ENCODE results near the gene SORCS2. TPM values are rescaled to one million over a fixed set of nuclear protein-coding genes. Genes with fewer than 3 reads are reported as not detected.

SORCS2 gene
- total and polyA plus RNA-seq, 2 of the 8 experiments (the other 6 are each of a cell fraction or from before 2014, with no cell fraction given), result 0.36 to 1.8 TPM

DNA sequence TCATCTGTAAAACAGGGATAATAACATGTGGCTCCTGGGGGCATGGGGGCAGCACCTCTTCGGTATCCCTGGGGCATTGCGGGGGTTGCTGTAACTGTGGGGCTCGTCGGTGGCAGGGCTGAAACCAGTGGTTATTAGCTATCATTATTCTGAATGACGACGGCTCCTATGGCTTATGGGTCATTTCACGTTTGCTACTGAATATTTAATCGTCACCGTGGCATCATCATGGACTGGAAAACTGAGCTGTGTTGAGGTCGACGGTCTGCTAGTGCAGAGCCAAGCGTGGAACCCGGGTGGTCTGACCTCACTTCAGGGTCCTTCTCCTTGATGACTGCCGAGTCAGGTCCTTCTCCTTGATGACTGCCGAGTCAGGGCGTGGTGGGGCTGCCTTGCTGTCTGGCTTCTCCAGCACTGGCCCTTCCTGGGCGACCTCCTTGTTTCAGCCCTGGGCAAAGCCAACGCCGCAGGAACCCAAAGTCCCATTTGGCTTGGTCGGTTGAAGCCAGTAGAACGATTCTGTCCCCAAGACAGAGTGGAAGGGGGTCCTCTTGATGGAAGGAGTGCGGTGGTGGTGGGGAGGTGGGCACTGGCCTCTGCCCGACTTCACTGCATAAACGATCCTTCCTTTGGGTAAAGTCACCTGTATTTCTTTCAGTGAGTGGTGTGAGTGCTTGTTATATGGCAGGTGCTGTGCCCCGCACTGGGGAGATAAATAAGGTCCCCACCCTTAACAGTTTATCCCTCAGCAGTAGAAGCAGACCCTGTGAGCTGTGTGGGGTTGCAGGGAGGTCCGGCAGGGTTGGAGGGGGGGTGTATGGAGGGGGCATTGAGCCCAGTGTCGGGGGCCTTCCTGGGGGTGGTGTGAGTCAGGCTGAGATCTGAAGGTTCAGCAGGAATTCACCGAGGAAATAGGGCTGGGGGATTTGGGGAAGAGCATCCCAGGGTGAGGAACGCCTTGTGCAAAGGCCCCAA lies 201.6 kb downstream of the SORCS2 start:
- Histone ChIP-seq H2BK15ac (ENCODE audit: low read length) (no peak overlapping the region), H2BK120ac (replicated peaks; ENCODE audit: low read depth, low read length) (no peak overlapping the region), H3K79me1 (ENCODE audit: low read depth, low read length) (no peaks in the 10 kb centered on the region), H3K79me2 (ENCODE audit: control insufficient read depth in 1 of 2, insufficient read depth in 2 of 2, low read length in 2 of 2) (no peaks in the 10 kb centered on the region), H3K4me2 (ENCODE audit: insufficient read depth in 1 of 2, low read depth in 2 of 2, low read length in 2 of 2) (no peak overlapping the region), H3K4ac (replicated peaks; ENCODE audit: insufficient read length, low read depth, low read length) (no peak overlapping the region), H3K14ac (ENCODE audit: insufficient read length) (no peak overlapping the region), H2AFZ (ENCODE audit: low read length) (no peak overlapping the region), H3K27ac (ENCODE audit: low read depth, low read length) (no peak overlapping the region), H3K9me3 (ENCODE audit: insufficient read depth in 2 of 2, low read depth in 1 of 2, low read length in 1 of 2) (no peaks in the 10 kb centered on the region), H2BK12ac (ENCODE audit: low read depth, low read length) (no peak overlapping the region), H3K18ac (ENCODE audit: extremely low read depth, low read length) (no peak overlapping the region), H4K91ac (replicated peaks; ENCODE audit: insufficient read length, low read length) (no peak overlapping the region), H3K27me3 (replicated peaks in 1 of 4; ENCODE audit: control insufficient read depth in 3 of 4, extremely low read depth in 1 of 4, insufficient read depth in 3 of 4, low read length in 3 of 4) (0 out of 7 replicates have a peak, but pooled peaks cover 0 to 1% (median 0%) of the 10 kb centered on the region in 4 experiments), H3K36me3 (ENCODE audit: control insufficient read depth in 2 of 4, insufficient read depth in 4 of 4, low read length in 3 of 4) (no peaks in the 10 kb centered on the region), H4K20me1 (replicated peaks in 1 of 2; ENCODE audit: control insufficient read depth in 1 of 2, insufficient read depth in 2 of 2, low read length in 2 of 2) (no peaks in the 10 kb centered on the region), H2BK20ac (ENCODE audit: low read length) (no peak overlapping the region), H3K4me3 (ENCODE audit: extremely low read depth in 1 of 4, insufficient read depth in 2 of 4, low read depth in 3 of 4, low read length in 4 of 4) (no peak overlapping the region), H3K4me1 (replicated peaks in 1 of 4; ENCODE audit: control insufficient read depth in 3 of 4, insufficient read depth in 4 of 4, low read length in 3 of 4) (no peaks in the 10 kb centered on the region), H3K56ac (replicated peaks; ENCODE audit: insufficient read length, low read depth, low read length) (no peak overlapping the region), H4K8ac (ENCODE audit: extremely low read depth, insufficient read depth, low read length) (no peak overlapping the region; the same call in 1 of the 2 replicates), H3K23ac (ENCODE audit: insufficient read length) (no peak overlapping the region), H3K23me2 (ENCODE audit: low read depth, low read length) (no peaks in the 10 kb centered on the region), H4K5ac (ENCODE audit: insufficient read length, low read depth, low read length) (no peak overlapping the region), H2BK5ac (ENCODE audit: low read depth, low read length) (no peak overlapping the region), H2AK5ac (ENCODE audit: low read depth, low read length) (no peak overlapping the region), H3K9ac (replicated peaks in 1 of 4; ENCODE audit: extremely low read depth in 1 of 4, low read depth in 3 of 4, low read length in 3 of 4) (no peak overlapping the region)
- ChIA-PET POLR2A (ENCODE audit: partially characterized antibody) (no interaction called here), CTCF (ENCODE audit: partially characterized antibody) (interaction anchor here (0.6 to 1.9 kb wide), 4 partner anchors 24 to 257 kb away, joined by 3 to 6 read pairs (median 4); no protein-coding TSS in a partner anchor)
- 86% methylated on average over 26 of the region's 29 CpGs; no CpG with 5 or more reads in 1 of the 2 experiments for WGBS, 2 experiments (ENCODE audit: extremely low coverage in 1 of 2, insufficient coverage in 1 of 2, insufficient read length in 1 of 2, insufficient replicate concordance in 2 of 2, low coverage in 1 of 2, low lambda C conversion rate in 2 of 2, missing lambda C conversion rate in 1 of 2)
- FAIRE-seq, result no peak
- peak in 1 of 2 experiments; percentile 44 for DNase-seq (ENCODE audit: low read depth in 1 of 2, low spot score in 2 of 2)
- no peak for TF ChIP-seq ZNF274 (IDR thresholded peaks at IDR 0.05; ENCODE audit: borderline replicate concordance, extremely low read depth, low read length)
- no peak for TF ChIP-seq RAD21 (IDR thresholded peaks at IDR 0.05 in 1 of 2, conservative IDR thresholded peaks at IDR 0.05 in 1 of 2; ENCODE audit: low read depth in 2 of 2, low read length in 2 of 2)
- TF ChIP-seq, protein P1, sequence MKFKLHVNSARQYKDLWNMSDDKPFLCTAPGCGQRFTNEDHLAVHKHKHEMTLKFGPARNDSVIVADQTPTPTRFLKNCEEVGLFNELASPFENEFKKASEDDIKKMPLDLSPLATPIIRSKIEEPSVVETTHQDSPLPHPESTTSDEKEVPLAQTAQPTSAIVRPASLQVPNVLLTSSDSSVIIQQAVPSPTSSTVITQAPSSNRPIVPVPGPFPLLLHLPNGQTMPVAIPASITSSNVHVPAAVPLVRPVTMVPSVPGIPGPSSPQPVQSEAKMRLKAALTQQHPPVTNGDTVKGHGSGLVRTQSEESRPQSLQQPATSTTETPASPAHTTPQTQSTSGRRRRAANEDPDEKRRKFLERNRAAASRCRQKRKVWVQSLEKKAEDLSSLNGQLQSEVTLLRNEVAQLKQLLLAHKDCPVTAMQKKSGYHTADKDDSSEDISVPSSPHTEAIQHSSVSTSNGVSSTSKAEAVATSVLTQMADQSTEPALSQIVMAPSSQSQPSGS (IDR thresholded peaks at IDR 0.05; ENCODE audit: low read length), result no peak
- no peak for TF ChIP-seq RFX5 (IDR thresholded peaks at IDR 0.05; ENCODE audit: borderline replicate concordance, low read depth, low read length)
- TF ChIP-seq NRF1 (IDR thresholded peaks at IDR 0.05; ENCODE audit: low read depth, low read length), result no peak
- no peak for TF ChIP-seq TAF7 (optimal IDR thresholded peaks at IDR 0.05; ENCODE audit: borderline replicate concordance, low read depth, low read length)
- TF ChIP-seq TAF1 (IDR thresholded peaks at IDR 0.05; ENCODE audit: low read depth, low read length), result no peak
- 0 out of 2 replicates have a peak, but pooled peaks have one; percentile 8 for TF ChIP-seq MAFK (IDR thresholded peaks at IDR 0.05; ENCODE audit: low read depth, low read length)
- no peak for TF ChIP-seq SAP30 (IDR thresholded peaks at IDR 0.05; ENCODE audit: insufficient read depth, insufficient replicate concordance, low read length)
